Transverse colon (tissue), 3 donors: ENCODE results near the gene CAPZA1.

Experiments
- EP300 ChIP-seq: sonication (generic); formaldehyde crosslinking; IDR thresholded peaks from one replicate; pipeline ENCODE4 v1.6.1; 2017; ENCODE audit warnings: antibody characterized with exemption, low read depth
- POLR2AphosphoS5 ChIP-seq, 3 donors: sonication (generic); formaldehyde crosslinking; IDR thresholded peaks; one replicate each; pipeline ENCODE4 v1.6.1; 2016; ENCODE audit warnings: antibody characterized with exemption in 3 of 3

DNA sequence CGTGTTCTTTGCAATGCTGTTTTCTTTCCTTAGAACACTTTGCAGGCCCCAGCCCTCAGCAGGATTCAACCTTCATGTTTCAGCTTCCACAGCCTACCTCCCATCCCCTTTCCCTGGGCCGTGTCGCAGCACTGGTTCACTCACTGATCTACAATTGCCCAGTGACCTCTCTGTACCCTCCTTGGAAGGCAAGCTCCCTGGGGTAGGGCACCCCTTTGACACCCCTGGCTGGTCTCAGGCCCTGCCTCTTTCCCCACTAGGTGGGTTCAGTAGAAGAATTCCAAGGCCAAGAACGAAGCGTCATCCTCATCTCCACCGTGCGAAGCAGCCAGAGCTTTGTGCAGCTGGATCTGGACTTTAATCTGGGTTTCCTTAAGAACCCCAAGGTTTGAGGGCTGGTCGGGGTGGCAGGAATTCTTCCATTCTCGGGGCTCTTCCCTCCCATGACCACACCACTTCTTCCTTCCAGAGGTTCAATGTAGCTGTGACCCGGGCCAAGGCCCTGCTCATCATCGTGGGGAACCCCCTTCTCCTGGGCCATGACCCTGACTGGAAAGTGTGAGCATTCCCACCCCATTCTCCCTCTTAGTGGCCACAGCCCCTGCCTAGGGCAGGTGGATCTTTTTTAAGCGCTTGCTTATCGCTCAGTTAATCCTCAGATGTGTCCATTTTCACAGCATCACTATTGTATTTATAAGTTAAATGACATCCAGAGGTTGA is 80.0 kb downstream of the CAPZA1 start:
- TF ChIP-seq EP300 = no peak
- TF ChIP-seq POLR2AphosphoS5 (IDR thresholded peaks at IDR 0.05) = no peak
